ENCODE data around the gene CROCC. TPM values are rescaled to one million over a fixed set of nuclear protein-coding genes. Genes with fewer than 3 reads are reported as not detected.

The CROCC gene
- total and polyA plus RNA-seq, 9 of the 15 experiments (the other 6 are each of a cell fraction or from before 2014, with no cell fraction given) = 0.17 to 15.4 (median 7.6) TPM

- TF ChIP-seq RAD51 (IDR thresholded peaks at IDR 0.05; ENCODE audit: borderline replicate concordance, low read depth) (peak; percentile 34; the same call in 1 of the 2 replicates), GTF2A2 (tag; IDR thresholded peaks at IDR 0.05) (no peak), ZNF766 (CRISPR knock-in tag; conservative IDR thresholded peaks at IDR 0.05) (no peak), TRIM25 (IDR thresholded peaks at IDR 0.05; ENCODE audit: borderline replicate concordance) (no peak), JUN (IDR thresholded peaks at IDR 0.05; ENCODE audit: borderline replicate concordance, low read depth, low read length) (no peak), JUN (CRISPR knock-in tag; IDR thresholded peaks at IDR 0.05; ENCODE audit: borderline replicate concordance) (no peak), POLR2AphosphoS5 (IDR thresholded peaks at IDR 0.05; ENCODE audit: control insufficient read depth, insufficient read depth, low read depth, low read length) (no peak), YY1 (IDR thresholded peaks at IDR 0.05; ENCODE audit: borderline replicate concordance in 1 of 3, control insufficient read depth in 1 of 3, extremely low read depth in 1 of 3, insufficient read depth in 3 of 3, insufficient read length in 1 of 3, insufficient replicate concordance in 2 of 3, low read depth in 1 of 3, low read length in 2 of 3) (no peak), CEBPB (tag; IDR thresholded peaks at IDR 0.05) (0 out of 2 replicates have a peak, but pooled peaks have one; percentile 6)
- TF ChIP-seq, protein P1, sequence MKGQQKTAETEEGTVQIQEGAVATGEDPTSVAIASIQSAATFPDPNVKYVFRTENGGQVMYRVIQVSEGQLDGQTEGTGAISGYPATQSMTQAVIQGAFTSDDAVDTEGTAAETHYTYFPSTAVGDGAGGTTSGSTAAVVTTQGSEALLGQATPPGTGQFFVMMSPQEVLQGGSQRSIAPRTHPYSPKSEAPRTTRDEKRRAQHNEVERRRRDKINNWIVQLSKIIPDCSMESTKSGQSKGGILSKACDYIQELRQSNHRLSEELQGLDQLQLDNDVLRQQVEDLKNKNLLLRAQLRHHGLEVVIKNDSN (CRISPR knock-in tag; IDR thresholded peaks at IDR 0.05) = peak; percentile 41
- POLR2A ChIA-PET = interaction anchor here (1.6 to 2.5 kb wide), 2 partner anchors 11 to 15 kb away, joined by 5 to 15 read pairs; no protein-coding TSS in a partner anchor
- in situ Hi-C loops (cut with MboI) = loop anchor here (25.0 kb wide), 1 partner anchor 309 kb away; the partner anchor contains the start of gene NBPF1
- Histone ChIP-seq H3K9ac (ENCODE audit: insufficient read depth in 1 of 2, low read depth in 2 of 2, low read length in 2 of 2) (no peak overlapping the region), H3K9me3 (replicated peaks; ENCODE audit: control insufficient read depth, insufficient read depth, low read depth, low read length) (no peaks in the 10 kb centered on the region), H3K36me3 (ENCODE audit: control insufficient read depth, insufficient read depth, low read length) (no peaks in the 10 kb centered on the region), H3K79me2 (ENCODE audit: control insufficient read depth, insufficient read depth, low read length) (no peaks in the 10 kb centered on the region), H4K20me1 (replicated peaks; ENCODE audit: control insufficient read depth, insufficient read depth, low read length) (no peaks in the 10 kb centered on the region; the same call in none of the 2 replicates), H3K27me3 (ENCODE audit: control insufficient read depth in 2 of 2, insufficient read depth in 2 of 2, low read length in 2 of 2) (peaks cover 8 to 13% of the 10 kb centered on the region in 2 experiments; a peak in 3 of 5 replicates), H2AFZ (ENCODE audit: low read depth, low read length) (no peak overlapping the region), H3K4me2 (ENCODE audit: insufficient read depth, low read length) (no peak overlapping the region), H3K9me1 (ENCODE audit: control insufficient read depth, insufficient read depth, low read length) (no peaks in the 10 kb centered on the region), H3K4me3 (no peak overlapping the region), H3K27ac (ENCODE audit: extremely low read depth, low read depth, low read length) (no peak overlapping the region), H3K4me1 (replicated peaks in 1 of 2; ENCODE audit: control insufficient read depth in 2 of 2, insufficient read depth in 2 of 2, low read length in 2 of 2) (peaks cover 0 to 14% of the 10 kb centered on the region in 2 experiments; a peak in 3 of 5 replicates)
- CTCF ChIA-PET (ENCODE audit: low intra/inter-chr PET ratio) = no interaction called here
- intact Hi-C loops (cut with micrococcal nuclease) = no loop called here
- WGBS (ENCODE audit: insufficient coverage, low coverage, missing lambda C conversion rate) = 55% methylated on average over 10 of the region's 10 CpGs
- FAIRE-seq (no peak), ATAC-seq (no peak), DNase-seq (ENCODE audit: extremely low read depth in 1 of 4, low spot score in 3 of 4) (no peak)
- BruUV-seq (replicated peaks) = no TSS peak
Observed at GRCh38 chr1:16920951-16921350, 780 bp upstream of the CROCC start.
